T-helper 2 cell treated with Interferon-gamma antibody and Interleukin-4, amounts not matched to agents 5 μg/mL and 100 μg/mL, for 36 hours (primary cell): Measurements from ENCODE around the gene OR2AE1.
"Not testable (repeated sequence)": the region's sequence is repeated elsewhere in the genome, so short reads cannot be mapped to it uniquely, and the experiment has no call there.

Experiments
- DNase-seq: peaks from one replicate; pipeline ENCODE4 v3.0.0; 2021; ENCODE audit warnings: low spot score
- H3K27ac Mint-ChIP-seq: one replicate; pipeline ENCODE4 v1.8.0; 2021; ENCODE audit warnings: mild to moderate bottlenecking, mixed read lengths
- H3K27me3 Mint-ChIP-seq: one replicate; pipeline ENCODE4 v1.8.0; 2021; ENCODE audit warnings: low read depth, mixed read lengths
- H3K36me3 Mint-ChIP-seq: one replicate; pipeline ENCODE4 v1.8.0; 2021; ENCODE audit warnings: low read depth, mixed read lengths
- H3K4me1 Mint-ChIP-seq: one replicate; pipeline ENCODE4 v1.8.0; 2021; ENCODE audit warnings: low read depth, mixed read lengths
- H3K4me3 Mint-ChIP-seq: one replicate; pipeline ENCODE4 v1.8.0; 2022; ENCODE audit warnings: mild to moderate bottlenecking, moderate library complexity, mixed read lengths
- H3K9me3 Mint-ChIP-seq: one replicate; pipeline ENCODE4 v1.8.0; 2021; ENCODE audit warnings: mixed read lengths

Gene OR2AE1

DNA sequence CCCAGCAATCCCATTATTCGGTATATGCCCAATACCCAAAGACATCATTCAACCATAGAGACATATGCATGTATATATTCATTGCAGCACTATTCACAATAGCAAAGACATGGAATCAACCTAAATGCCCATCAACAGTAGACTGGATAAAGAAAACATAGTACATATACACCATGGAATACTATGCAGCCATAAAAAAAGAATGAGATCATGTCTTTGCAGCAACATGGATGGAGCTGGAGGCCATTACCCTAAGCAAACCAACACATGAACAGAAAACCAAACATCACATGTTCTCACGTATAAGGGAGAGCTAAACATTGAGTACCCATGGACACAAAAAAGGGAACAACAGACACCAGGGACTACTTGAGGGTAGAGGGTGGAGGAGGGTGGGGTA, 13.5 kb upstream of the OR2AE1 start:
- not testable (repeated sequence) for DNase-seq, H3K27me3 Mint-ChIP-seq, H3K4me1 Mint-ChIP-seq, H3K4me3 Mint-ChIP-seq, H3K27ac Mint-ChIP-seq
- H3K36me3 Mint-ChIP-seq: peaks cover 50% of the 10 kb centered on the region
- peaks cover 10% of the 10 kb centered on the region for H3K9me3 Mint-ChIP-seq

DNA sequence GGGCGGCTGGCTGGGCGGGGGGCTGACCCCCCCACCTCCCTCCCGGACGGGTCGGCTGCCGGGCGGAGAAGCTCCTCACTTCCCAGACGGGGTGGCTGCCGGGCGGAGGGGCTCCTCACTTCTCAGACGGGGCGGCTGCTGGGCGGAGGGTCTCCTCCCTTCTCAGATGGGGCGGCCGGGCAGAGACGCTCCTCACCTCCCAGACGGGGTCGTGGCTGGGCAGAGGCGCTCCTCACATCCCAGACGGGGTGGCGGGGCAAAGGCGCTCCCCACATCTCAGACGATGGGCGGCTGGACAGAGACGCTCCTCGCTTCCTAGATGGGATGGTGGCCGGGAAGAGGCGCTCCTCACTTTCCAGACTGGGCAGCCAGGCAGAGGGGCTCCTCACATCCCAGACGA, 11.5 kb upstream of the OR2AE1 start:
- Mint-ChIP-seq H3K36me3 (peaks cover 47% of the 10 kb centered on the region), H3K9me3 (peaks cover 10% of the 10 kb centered on the region)
- H3K4me1 Mint-ChIP-seq, H3K27me3 Mint-ChIP-seq, DNase-seq, H3K4me3 Mint-ChIP-seq, H3K27ac Mint-ChIP-seq: not testable (repeated sequence)

DNA sequence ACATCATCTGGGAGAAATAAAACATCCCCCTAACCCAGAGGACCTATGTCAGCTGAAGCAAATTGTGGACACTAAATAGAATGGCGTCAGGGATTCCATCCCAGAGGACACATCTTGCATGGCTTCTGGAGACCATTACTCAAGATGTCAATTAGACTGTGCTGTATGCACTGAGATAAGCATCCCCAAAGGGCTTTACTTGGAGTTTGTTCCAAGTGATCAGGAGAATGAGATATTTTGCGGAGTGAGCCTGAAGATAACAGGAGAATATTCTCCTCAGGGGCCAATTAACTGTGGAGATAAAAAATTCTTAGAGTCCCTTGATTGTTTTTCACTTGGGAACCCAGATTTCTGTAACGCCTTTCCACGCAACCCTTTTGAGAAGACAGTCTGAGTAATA, 4.5 kb upstream of the OR2AE1 start:
- H3K4me1 Mint-ChIP-seq: peaks cover 2% of the 10 kb centered on the region
- no peaks in the 10 kb centered on the region for H3K9me3 Mint-ChIP-seq
- H3K4me3 Mint-ChIP-seq: no peak overlapping the region
- peaks cover 3% of the 10 kb centered on the region for H3K36me3 Mint-ChIP-seq
- no peak for DNase-seq
- H3K27me3 Mint-ChIP-seq: no peaks in the 10 kb centered on the region
- no peak overlapping the region for H3K27ac Mint-ChIP-seq

DNA sequence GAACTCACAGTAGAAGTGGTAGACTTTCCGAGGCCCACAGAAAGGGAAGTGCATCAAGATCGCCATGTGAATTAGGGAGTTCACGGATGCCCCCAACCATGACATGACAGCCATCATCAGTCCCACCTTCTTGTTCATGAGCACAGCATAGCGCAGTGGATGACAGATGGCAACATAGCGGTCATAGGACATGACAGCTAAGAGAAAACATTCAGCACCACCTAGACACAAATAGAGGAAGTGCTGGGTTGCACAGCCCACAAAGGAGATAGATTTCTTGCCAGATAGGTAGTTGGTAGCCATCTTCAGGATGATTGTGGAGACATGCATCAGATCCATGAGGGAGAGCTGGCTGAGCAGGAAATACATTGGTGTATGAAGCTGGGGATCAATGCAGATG, 342 bp downstream of the OR2AE1 start:
- H3K27ac Mint-ChIP-seq: no peak overlapping the region
- no peaks in the 10 kb centered on the region for H3K27me3 Mint-ChIP-seq
- H3K9me3 Mint-ChIP-seq: no peaks in the 10 kb centered on the region
- H3K36me3 Mint-ChIP-seq: no peaks in the 10 kb centered on the region
- H3K4me1 Mint-ChIP-seq: peaks cover 2% of the 10 kb centered on the region
- H3K4me3 Mint-ChIP-seq: no peak overlapping the region
- DNase-seq: no peak

DNA sequence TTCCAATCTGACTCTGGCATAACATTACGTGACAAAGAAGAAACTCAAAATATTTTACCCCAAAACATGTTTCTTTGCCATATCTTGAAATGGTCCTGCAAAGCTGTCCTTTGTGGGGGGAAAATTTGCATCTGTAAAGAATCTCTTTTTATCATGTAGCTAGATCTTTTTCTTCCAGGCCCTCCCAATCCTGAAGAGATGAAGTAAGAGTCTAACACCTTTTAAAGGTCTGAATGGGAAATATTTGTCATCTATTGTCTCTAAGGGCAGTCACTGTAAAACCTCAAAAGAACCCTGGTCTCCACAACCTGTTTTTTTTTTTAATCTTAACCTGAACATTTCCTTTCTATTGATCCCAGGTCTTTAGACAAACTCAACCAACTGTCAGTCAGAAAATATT, 8.6 kb downstream of the OR2AE1 start:
- Mint-ChIP-seq H3K4me1 (no peaks in the 10 kb centered on the region), H3K27me3 (peaks cover 15% of the 10 kb centered on the region), H3K4me3 (no peak overlapping the region), H3K36me3 (no peaks in the 10 kb centered on the region), H3K27ac (no peak overlapping the region), H3K9me3 (no peaks in the 10 kb centered on the region)
- DNase-seq: no peak

DNA sequence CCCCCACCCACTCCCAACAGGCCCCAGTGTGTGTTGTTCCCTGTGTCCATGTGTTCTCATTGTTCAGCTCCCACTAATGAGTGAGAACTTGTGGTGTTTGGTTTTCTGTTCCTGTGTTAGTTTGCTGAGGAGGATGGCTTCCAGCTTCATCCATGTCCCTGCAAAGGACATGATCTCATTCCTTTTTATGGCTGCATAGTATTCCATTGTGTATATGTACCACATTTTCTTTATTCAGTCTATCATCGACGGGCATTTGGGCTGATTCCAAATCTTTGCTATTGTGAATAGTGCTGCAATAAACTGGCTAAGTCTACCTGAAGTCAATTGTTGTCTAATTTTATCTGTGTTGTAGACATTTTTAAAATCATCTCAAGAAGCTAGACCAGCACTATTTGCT, 9.4 kb downstream of the OR2AE1 start:
- H3K27me3 Mint-ChIP-seq: peaks cover 17% of the 10 kb centered on the region
- not testable (repeated sequence) for H3K9me3 Mint-ChIP-seq, H3K4me1 Mint-ChIP-seq, H3K36me3 Mint-ChIP-seq, H3K4me3 Mint-ChIP-seq, H3K27ac Mint-ChIP-seq, DNase-seq

DNA sequence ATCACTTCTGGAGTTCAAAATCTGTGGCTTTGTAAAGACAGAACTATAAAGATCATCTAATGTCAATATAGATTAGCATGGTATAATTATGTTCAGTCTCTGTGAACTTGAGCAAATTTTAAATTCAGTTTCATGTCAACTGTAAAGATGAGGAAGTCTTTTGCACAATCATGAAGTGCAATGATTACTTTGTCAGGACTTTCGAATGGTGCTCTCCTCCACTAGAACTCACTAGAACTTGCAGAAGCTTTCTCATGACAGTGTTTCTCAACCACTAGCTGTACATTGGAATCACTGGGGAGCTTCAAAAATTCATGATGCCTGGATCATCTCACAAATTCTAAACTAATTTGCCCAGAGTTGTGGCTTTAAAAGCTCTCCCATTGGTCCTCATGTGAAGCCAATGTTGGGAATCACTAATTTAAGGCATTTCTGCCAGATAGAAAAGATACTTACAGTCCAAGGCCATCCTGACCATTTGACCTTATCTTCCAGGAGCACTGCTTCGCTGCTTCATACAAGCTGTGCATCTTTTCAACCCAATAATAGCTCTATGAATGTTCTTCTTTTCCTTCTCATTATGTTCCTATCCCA, 12.9 kb downstream of the OR2AE1 start:
- DNase-seq: no peak
- H3K4me1 Mint-ChIP-seq: no peaks in the 10 kb centered on the region
- H3K4me3 Mint-ChIP-seq: no peak overlapping the region
- H3K27ac Mint-ChIP-seq: no peak overlapping the region
- H3K36me3 Mint-ChIP-seq: no peaks in the 10 kb centered on the region
- H3K9me3 Mint-ChIP-seq: no peaks in the 10 kb centered on the region
- peaks cover 20% of the 10 kb centered on the region for H3K27me3 Mint-ChIP-seq

DNA sequence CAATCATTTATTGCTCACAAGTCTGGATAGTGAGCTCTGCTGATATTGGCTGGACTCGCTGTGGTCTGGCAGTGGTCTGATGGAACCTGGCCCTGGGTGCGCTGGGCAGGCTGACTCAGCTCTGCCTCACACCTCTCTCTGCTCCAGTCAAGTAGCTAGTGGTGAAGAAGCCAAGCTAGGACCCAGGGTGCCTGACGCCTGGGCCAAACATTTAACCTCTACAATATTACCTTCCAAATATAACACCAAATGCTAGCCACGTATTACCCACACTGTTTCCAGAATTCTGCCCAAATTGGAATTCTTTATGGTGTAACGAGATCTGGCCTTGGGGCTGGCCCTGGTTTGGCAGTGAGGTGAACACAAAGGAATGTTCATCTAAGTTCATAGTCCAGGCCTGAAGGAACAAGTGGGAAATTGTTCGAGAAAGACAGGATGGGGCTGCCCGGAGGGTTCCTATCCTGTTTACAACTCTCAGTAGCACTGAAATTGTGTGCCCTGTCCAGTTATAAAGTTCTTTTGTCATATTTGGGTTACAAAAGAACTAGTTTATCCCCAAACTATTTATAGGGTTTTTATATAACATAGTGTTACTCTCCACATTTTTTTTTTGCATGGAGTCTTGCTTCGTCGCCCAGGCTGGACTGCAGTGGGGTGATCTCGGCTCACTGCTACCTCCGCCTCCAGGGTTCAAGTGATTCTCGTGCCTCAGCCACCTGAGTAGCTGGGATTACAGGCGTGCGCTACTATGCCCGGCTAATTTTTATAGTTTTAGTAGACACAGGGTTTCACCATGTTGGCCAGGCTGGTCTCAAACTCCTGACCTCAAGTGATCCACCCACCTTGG, 16.3 kb downstream of the OR2AE1 start:
- Mint-ChIP-seq H3K4me3 (no peak overlapping the region), H3K27ac (no peak overlapping the region), H3K36me3 (no peaks in the 10 kb centered on the region), H3K4me1 (no peaks in the 10 kb centered on the region), H3K27me3 (peaks cover 12% of the 10 kb centered on the region), H3K9me3 (no peaks in the 10 kb centered on the region)
- DNase-seq: no peak

DNA sequence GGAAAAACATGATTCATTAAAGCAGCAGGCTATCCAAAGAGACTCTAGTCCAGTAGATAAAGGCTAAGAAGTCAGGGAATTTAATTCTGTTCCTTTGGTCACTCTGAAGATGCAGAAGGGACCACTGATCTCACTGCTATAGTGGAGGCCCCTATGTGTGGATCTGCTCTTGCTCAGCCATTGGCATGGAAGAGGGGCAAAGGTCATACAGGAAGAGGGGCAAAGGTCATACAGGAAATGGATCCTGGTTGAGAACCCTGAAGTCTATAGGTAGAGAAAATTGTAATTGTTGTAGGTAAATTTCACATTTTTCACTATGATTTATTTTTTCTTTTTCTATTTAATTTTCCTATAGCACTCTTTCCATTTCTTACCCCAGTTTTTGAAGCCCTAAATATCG, 21.6 kb downstream of the OR2AE1 start:
- DNase-seq: no peak
- no peak overlapping the region for H3K27ac Mint-ChIP-seq
- peaks cover 15% of the 10 kb centered on the region for H3K27me3 Mint-ChIP-seq
- H3K4me3 Mint-ChIP-seq: no peak overlapping the region
- no peaks in the 10 kb centered on the region for H3K4me1 Mint-ChIP-seq
- H3K9me3 Mint-ChIP-seq: no peaks in the 10 kb centered on the region
- H3K36me3 Mint-ChIP-seq: no peaks in the 10 kb centered on the region

DNA sequence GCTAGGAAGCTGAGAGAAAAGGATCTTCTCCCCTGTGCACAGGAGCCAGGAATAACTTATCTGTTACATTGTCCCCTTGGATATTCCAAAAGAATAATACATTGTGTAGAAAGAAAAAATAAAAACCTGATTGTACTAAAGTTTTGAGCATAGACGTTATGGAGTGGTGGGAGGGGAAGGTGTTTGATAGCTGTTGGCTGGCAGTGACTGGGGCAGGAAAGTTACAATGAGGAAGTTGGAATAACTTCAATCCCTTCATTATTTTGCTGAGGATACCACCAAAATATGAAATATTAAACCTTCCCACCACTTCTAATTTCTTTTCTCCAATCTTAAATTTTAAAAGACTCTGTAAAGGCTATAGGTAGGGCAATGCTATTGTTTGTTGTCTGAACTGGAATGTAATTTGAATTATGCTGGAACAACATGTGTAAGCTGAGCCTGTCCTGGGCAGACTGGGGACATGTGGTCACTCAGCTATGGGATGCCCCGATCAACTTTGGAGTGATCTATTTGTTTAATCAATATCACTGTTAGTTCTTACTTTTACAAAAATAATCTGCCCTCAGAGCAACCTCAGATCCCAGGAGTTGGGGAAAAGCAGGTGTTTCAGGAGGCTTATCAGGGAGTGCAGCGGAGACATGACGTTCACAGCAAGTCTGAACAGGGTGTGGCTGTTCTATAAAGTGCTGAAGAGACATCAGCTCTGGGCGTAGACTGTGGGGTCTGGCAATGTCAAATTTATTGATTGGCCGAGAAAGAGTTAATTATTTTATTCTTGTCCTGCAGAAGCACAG, 28.2 kb downstream of the OR2AE1 start:
- peaks cover 25% of the 10 kb centered on the region for H3K27me3 Mint-ChIP-seq

DNA sequence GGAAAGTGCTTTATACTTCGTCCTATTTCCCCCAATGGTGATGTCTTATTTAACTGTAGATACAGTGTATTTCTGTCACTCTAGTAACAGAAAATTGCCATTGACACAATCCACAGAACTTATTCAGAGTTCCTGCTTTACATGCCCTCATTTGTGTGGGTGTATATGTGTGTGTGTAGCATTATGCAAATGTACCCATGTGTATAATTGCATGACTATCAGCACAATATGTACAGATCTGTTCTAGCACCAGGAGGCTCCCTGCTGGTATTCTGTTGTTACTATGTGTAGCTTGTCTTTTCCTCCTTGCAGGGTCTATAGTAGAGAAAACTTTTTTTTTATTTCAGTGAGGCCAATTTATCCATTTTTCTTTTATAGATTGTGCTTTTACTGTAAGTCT, 32.5 kb downstream of the OR2AE1 start:
- Mint-ChIP-seq H3K27ac (no peak overlapping the region), H3K27me3 (peaks cover 24% of the 10 kb centered on the region), H3K4me1 (no peaks in the 10 kb centered on the region), H3K36me3 (no peaks in the 10 kb centered on the region), H3K4me3 (no peak overlapping the region), H3K9me3 (no peaks in the 10 kb centered on the region)
- no peak for DNase-seq

More for the DNA sequence above, 28.2 kb downstream of the OR2AE1 start:
- Mint-ChIP-seq H3K9me3 (no peaks in the 10 kb centered on the region), H3K4me3 (no peak overlapping the region), H3K36me3 (no peaks in the 10 kb centered on the region), H3K4me1 (no peaks in the 10 kb centered on the region), H3K27ac (no peak overlapping the region)
- no peak for DNase-seq

DNA sequence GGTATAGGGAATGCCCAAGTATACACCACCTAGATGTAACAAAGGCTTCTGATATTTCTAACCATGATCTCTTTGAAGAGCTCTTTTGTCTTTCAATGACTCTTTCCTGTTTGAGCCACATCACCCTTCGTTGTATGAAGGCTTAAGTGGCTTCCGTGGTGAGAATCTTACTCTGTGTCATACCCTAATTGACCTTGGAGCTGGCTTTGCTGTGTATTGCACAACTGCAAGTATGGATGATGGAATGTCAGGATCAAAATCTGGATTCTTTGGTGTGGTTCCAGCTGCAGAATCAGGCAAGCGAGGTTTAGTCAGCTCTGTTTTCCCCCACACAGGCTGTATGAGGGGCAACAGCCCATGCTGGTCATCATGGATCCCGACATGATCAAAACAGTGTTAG, 33.0 kb downstream of the OR2AE1 start:
- peaks cover 20% of the 10 kb centered on the region for H3K27me3 Mint-ChIP-seq
- H3K4me3 Mint-ChIP-seq: no peak overlapping the region
- no peak overlapping the region for H3K27ac Mint-ChIP-seq
- no peaks in the 10 kb centered on the region for H3K4me1 Mint-ChIP-seq
- H3K36me3 Mint-ChIP-seq: no peaks in the 10 kb centered on the region
- no peaks in the 10 kb centered on the region for H3K9me3 Mint-ChIP-seq
- DNase-seq: no peak

DNA sequence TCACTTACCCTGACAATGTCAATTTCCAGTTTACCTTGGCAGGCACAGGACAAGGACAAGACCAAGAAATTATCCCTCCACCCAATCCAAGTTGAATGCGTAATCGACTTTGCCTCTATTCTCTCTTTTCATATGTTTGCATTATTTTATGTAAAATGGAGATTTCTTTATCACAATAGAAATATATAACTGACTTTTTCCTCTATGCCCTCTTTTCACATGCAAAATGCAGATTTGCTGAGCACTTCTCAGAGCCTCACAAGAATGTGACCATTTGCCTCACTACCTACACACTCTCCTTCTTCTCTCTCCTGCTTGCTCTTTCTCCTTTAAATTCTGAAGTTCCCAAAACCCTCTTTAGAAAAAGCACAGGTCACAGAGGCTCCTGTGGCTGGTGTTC, 33.9 kb downstream of the OR2AE1 start:
- Mint-ChIP-seq H3K4me3 (no peak overlapping the region), H3K9me3 (no peaks in the 10 kb centered on the region), H3K4me1 (peaks cover under 1% of the 10 kb centered on the region), H3K36me3 (no peaks in the 10 kb centered on the region), H3K27ac (no peak overlapping the region), H3K27me3 (peaks cover 17% of the 10 kb centered on the region)
- no peak for DNase-seq

DNA sequence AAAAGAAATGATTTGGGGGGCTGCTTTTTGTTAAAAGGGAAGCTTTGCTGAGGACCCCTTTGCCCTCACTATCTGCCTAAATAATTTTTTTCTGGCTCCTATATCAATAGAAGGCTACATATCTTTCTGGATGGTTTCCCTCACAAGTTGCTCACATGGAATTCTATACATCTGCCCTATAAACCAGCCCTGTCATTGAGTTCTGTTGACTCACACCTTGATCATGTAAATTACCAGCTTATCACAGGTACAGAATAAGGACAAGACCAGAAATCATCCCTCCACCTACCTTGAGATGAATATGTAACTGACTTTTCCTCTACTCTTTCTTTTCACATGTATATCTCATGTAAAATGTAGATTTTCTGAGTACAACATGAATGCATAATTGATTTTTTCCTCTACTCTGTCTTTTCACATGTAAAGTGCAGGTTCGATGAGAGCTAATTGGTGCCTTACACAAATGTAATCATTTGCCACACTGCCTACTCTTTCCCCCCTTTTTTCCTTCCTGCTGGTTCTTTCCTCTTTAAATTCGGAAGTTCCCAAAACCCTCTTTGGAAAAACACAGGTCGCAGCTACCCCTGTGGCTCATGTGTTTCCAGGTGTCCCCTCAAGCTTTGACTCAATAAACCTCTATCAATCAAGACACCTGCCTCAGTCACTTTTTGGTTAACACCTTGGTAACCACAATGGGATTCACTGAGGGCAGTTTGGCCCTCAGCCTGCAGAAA, 36.5 kb downstream of the OR2AE1 start:
- no peak for DNase-seq
- Mint-ChIP-seq H3K4me1 (peaks cover 4% of the 10 kb centered on the region), H3K9me3 (no peaks in the 10 kb centered on the region), H3K27ac (no peak overlapping the region), H3K27me3 (peaks cover 9% of the 10 kb centered on the region), H3K4me3 (no peak overlapping the region), H3K36me3 (no peaks in the 10 kb centered on the region)
